LHCN-M2 (cell line): ENCODE data around the gene KLHL18. TPM values are rescaled to one million over a fixed set of nuclear protein-coding genes. Genes with fewer than 3 reads are reported as not detected.
"Not testable (repeated sequence)": the region's sequence is repeated elsewhere in the genome, so short reads cannot be mapped to it uniquely, and the experiment has no call there.

Experiments
- DNase-seq: peaks from one replicate; pipeline ENCODE4 v3.0.0-alpha.2; 2012; ENCODE audit warnings: low read depth
- total RNA-seq: library from RNA; depleted of rRNA; stranded (reverse); fragments of >200 nt; gene quantifications from 2 replicates; pipeline ENCODE4 v1.2.3, GENCODE V29; 2014

KLHL18 gene
- total RNA-seq, 1 experiment from 2014 or later = 18.3 TPM

- no peak for DNase-seq
These were observed 9.2 kb upstream of the KLHL18 start for GRCh38 chr3:47273564-47273963.

- DNase-seq = no peak
These were observed 8.1 kb upstream of the KLHL18 start for GRCh38 chr3:47274652-47275051.

- no peak for DNase-seq
These were observed 6.2 kb upstream of the KLHL18 start for GRCh38 chr3:47276558-47276957.

GRCh38 chr3:47280519-47280918, 2.2 kb upstream of the KLHL18 start:
- no peak for DNase-seq

GRCh38 chr3:47283193-47283537, 421 bp downstream of the KLHL18 start:
- no peak for DNase-seq

- DNase-seq = peak; percentile 27
These were observed 1.0 kb downstream of the KLHL18 start for GRCh38 chr3:47283591-47284364.

- no peak for DNase-seq
These were observed 6.5 kb downstream of the KLHL18 start for GRCh38 chr3:47288966-47289910.

GRCh38 chr3:47291158-47291753, 8.5 kb downstream of the KLHL18 start:
- peak; percentile 30 for DNase-seq

GRCh38 chr3:47291754-47292420, 9.1 kb downstream of the KLHL18 start:
- not testable (repeated sequence) for DNase-seq

GRCh38 chr3:47293822-47294221, 11.1 kb downstream of the KLHL18 start:
- no peak for DNase-seq

- no peak for DNase-seq
These were observed 11.6 kb downstream of the KLHL18 start for GRCh38 chr3:47294392-47294791.

- DNase-seq = no peak
These were observed 12.6 kb downstream of the KLHL18 start for GRCh38 chr3:47295322-47295721.

GRCh38 chr3:47295976-47296375, 13.2 kb downstream of the KLHL18 start:
- no peak for DNase-seq

- DNase-seq = no peak
These were observed 14.0 kb downstream of the KLHL18 start for GRCh38 chr3:47296562-47297302.

GRCh38 chr3:47298439-47298838, 15.7 kb downstream of the KLHL18 start:
- no peak for DNase-seq

GRCh38 chr3:47299381-47300318, 16.9 kb downstream of the KLHL18 start:
- no peak for DNase-seq

GRCh38 chr3:47301456-47301855, 18.7 kb downstream of the KLHL18 start:
- no peak for DNase-seq

GRCh38 chr3:47306022-47306421, 23.3 kb downstream of the KLHL18 start:
- no peak for DNase-seq

- not testable (repeated sequence) for DNase-seq
These were observed 26.5 kb downstream of the KLHL18 start for GRCh38 chr3:47309231-47309630.

- no peak for DNase-seq
These were observed 27.6 kb downstream of the KLHL18 start for GRCh38 chr3:47310391-47310790.
